ENCODE measurements around the gene TXNDC11. TPM values are rescaled to one million over a fixed set of nuclear protein-coding genes. Genes with fewer than 3 reads are reported as not detected.

The TXNDC11 gene
- total RNA-seq, 1 donor from 2014 or later: 36.1 TPM

- DNase-seq (ENCODE audit: low read depth): no peak
Measured at GRCh38 chr16:11675561-11676511, 66.8 kb downstream of the TXNDC11 start.

DNA sequence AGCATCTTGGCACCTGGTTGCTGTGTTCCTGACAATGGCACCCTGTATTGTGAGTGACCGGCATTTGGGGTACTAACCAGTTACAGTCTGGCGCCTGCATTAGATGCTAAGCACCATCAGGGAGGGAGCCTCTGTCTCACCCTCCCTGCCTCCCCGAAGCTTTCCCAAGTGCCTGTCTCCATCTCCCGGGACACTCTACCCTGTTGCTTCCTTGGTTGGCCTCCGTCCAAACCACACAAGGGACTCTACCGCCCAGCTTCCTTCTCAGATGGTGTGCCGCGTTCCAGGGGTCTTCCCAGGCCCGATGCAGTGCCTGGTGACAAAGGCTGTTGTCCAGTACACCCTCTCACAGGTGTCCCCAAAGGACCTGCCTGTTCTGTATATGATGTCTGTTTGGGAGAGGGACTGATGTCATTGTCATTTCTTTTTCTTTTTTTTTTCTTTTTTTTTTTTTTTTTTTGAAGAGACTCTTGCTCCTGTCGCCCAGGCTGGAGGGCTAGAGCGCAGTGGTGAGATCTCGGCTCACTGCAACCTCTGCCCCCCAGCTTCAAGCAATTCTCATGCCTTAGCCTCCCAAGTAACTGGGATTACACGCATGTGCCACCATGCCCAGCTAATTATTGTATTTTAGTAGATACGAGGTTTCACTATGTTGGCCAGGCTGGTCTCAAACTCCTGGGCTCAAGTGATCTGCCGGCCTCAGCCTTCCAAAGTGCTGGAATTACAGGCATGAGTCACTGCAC is 67.7 kb downstream of the TXNDC11 start:
- Histone ChIP-seq H3K4me3 (ENCODE audit: low read depth, low read length) (no peak overlapping the region), H3K36me3 (ENCODE audit: control insufficient read depth, insufficient read depth, low read length) (peaks cover 4% of the 10 kb centered on the region), H3K27me3 (ENCODE audit: control insufficient read depth, insufficient read depth, low read length) (no peaks in the 10 kb centered on the region)
- TF ChIP-seq CTCF (IDR thresholded peaks at IDR 0.05; ENCODE audit: insufficient read depth, low read length, poor library complexity, severe bottlenecking): no peak
- DNase-seq (ENCODE audit: low read depth): no peak

More at GRCh38 chr16:11675561-11676511, 66.8 kb downstream of the TXNDC11 start:
- H3K36me3 ChIP-seq (ENCODE audit: control insufficient read depth, insufficient read depth, low read length): peaks cover 4% of the 10 kb centered on the region
- H3K4me3 ChIP-seq (ENCODE audit: low read depth, low read length): no peak overlapping the region
- peak; percentile 6 for TF ChIP-seq CTCF (IDR thresholded peaks at IDR 0.05; ENCODE audit: insufficient read depth, low read length, poor library complexity, severe bottlenecking)
- H3K27me3 ChIP-seq (ENCODE audit: control insufficient read depth, insufficient read depth, low read length): no peaks in the 10 kb centered on the region

DNA sequence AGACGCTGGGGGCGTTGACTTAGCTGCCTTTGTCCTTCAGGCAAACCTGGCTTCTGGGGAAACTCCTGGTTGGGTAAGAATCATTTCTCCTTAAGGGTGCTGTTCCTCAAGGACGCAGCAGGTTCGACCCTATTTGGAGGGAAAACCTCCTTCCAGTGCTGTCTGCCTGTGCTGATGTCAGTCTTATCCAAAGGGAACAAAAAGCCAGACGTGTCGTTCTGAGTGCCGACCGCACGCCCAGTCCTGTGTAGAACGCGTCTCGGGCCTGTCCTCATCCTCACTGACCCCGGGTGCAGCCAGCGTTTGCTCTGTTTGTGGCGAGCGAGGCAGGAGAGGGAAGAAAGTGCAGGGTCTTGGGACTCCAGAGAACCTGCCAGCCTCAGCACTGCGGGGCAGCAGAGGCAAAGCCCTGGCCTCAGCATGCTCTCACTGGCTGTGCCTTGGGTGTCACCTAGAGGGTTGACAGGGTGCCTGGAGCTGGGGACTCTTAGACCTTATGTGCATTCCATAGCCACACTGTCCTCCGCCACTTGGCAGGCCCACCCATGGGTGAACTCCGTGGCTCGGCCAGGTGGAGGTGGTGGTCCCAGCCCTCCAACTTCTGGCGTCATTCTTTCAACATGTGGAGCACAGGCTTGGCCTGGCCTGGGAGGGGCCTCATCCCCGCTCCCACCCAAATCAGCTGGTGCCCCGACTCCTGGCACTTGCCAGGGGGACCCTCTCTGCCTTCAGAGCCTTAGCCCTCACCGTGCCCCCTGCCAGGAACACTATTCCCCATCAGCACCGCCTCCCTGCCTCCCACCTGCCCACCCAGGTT is 68.4 kb downstream of the TXNDC11 start:
- no peak overlapping the region for H3K4me3 ChIP-seq (ENCODE audit: low read depth, low read length)
- TF ChIP-seq CTCF (IDR thresholded peaks at IDR 0.05; ENCODE audit: insufficient read depth, low read length, poor library complexity, severe bottlenecking): no peak
- no peak for DNase-seq (ENCODE audit: low read depth)

GRCh38 chr16:11673091-11674000 is 69.3 kb downstream of the TXNDC11 start:
- H3K36me3 ChIP-seq (ENCODE audit: control insufficient read depth, insufficient read depth, low read length): peaks cover 4% of the 10 kb centered on the region
- H3K27me3 ChIP-seq (ENCODE audit: control insufficient read depth, insufficient read depth, low read length): no peaks in the 10 kb centered on the region
- no peak overlapping the region for H3K4me3 ChIP-seq (ENCODE audit: low read depth, low read length)
- no peak for DNase-seq (ENCODE audit: low read depth)
- TF ChIP-seq CTCF (IDR thresholded peaks at IDR 0.05; ENCODE audit: insufficient read depth, low read length, poor library complexity, severe bottlenecking): no peak

More for the DNA sequence above, 68.4 kb downstream of the TXNDC11 start:
- no peaks in the 10 kb centered on the region for H3K27me3 ChIP-seq (ENCODE audit: control insufficient read depth, insufficient read depth, low read length)
- peaks cover 4% of the 10 kb centered on the region for H3K36me3 ChIP-seq (ENCODE audit: control insufficient read depth, insufficient read depth, low read length)
